K562 (cell line): ENCODE measurements around the gene ICAM3. TPM values are rescaled to one million over a fixed set of nuclear protein-coding genes. Genes with fewer than 3 reads are reported as not detected.

Source experiments
- CBX1 ChIP-seq: sonication (generic); IDR thresholded peaks from 2 replicates; pipeline ENCODE4 v1.6.1; 2016; ENCODE audit warnings: antibody characterized with exemption, low read depth, mild to moderate bottlenecking
- CREM ChIP-seq: IDR thresholded peaks from 2 replicates; pipeline ENCODE4 v1.6.1; 2014; ENCODE audit warnings: antibody characterized with exemption, low read depth
- EP400 ChIP-seq: fragments of 450-650 bp; IDR thresholded peaks from 2 replicates; pipeline ENCODE4 v1.6.1; 2017; ENCODE audit warnings: antibody characterized with exemption, mild to moderate bottlenecking, moderate library complexity
- ETS2 ChIP-seq: IDR thresholded peaks from 2 replicates; pipeline ENCODE4 v1.6.1; 2016; ENCODE audit warnings: borderline replicate concordance, missing genetic modification characterization, mild to moderate bottlenecking, moderate library complexity, missing compliant biosample characterization; ENCODE audit not compliant: poor library complexity, severe bottlenecking
- HDAC2 ChIP-seq: fragments of 450-650 bp; IDR thresholded peaks from 2 replicates; pipeline ENCODE4 v1.6.1; 2016; ENCODE audit warnings: mild to moderate bottlenecking
- KDM5B ChIP-seq: fragments of 200-600 bp; sonication (generic); IDR thresholded peaks from 2 replicates; pipeline ENCODE4 v1.6.1; 2012; ENCODE audit warnings: low read depth, mild to moderate bottlenecking, moderate library complexity, low read length, control low read depth, inconsistent platforms; ENCODE audit not compliant: insufficient replicate concordance
- KLF13 ChIP-seq: fragments of 450-650 bp; IDR thresholded peaks from 2 replicates; pipeline ENCODE4 v1.6.1; 2016; ENCODE audit warnings: missing genetic modification characterization, low read depth, mild to moderate bottlenecking, missing compliant biosample characterization, moderate library complexity, borderline replicate concordance
- MAFF ChIP-seq: IDR thresholded peaks from 2 replicates; pipeline ENCODE4 v1.6.1; 2012; ENCODE audit warnings: low read length, improper control_type of control experiment
- NR2C2 ChIP-seq, 2 experiments: fragments of 200-800 bp in 1 of 2; sonication (Bioruptor generic) in 1 of 2; sonication (generic) in 1 of 2; formaldehyde crosslinking in 1 of 2; IDR thresholded peaks; 2 replicates each; pipeline versions ENCODE4 v1.6.1 to v1.8.0; 2016 to 2022; ENCODE audit warnings: mild to moderate bottlenecking in 1 of 2, missing compliant biosample characterization in 1 of 2, missing genetic modification characterization in 1 of 2, missing genetic modification reagents in 1 of 2
- NUFIP1 ChIP-seq: fragments of 450-650 bp; IDR thresholded peaks from 2 replicates; pipeline ENCODE4 v1.6.1; 2018; ENCODE audit not compliant: partially characterized antibody
- POLR2A ChIP-seq: fragments of 450-650 bp; conservative IDR thresholded peaks from 2 replicates; pipeline ENCODE4 v1.6.1; 2016
- SRSF7 ChIP-seq: fragments of 200-400 bp; formaldehyde crosslinking; optimal IDR thresholded peaks from 2 replicates; pipeline ENCODE3; 2017; ENCODE audit warnings: mild to moderate bottlenecking, low read depth, low read length
- ZSCAN29 ChIP-seq: fragments of 450-650 bp; IDR thresholded peaks from 2 replicates; pipeline ENCODE4 v1.6.1; 2017
- polyA plus RNA-seq, 8 experiments: library from polyadenylated mRNA; depleted of rRNA in 4 of 8; stranded (reverse) in 5 of 8; unstranded in 3 of 8; fragments of >200 nt; fragmentation: Nextera tagmentation in 2 of 8; fragmentation: Illumina TruSeq in 1 of 8; extraction: Ambion mirVana in 2 of 8; extraction: Trizol in 1 of 8; gene quantifications; 2 replicates each; pipeline versions ENCODE4 v1.2.1 to v1.2.3, GENCODE V29; 2011 to 2014; ENCODE audit warnings: inconsistent platforms in 1 of 8, missing spikeins in 1 of 8
- total RNA-seq, 7 experiments: library from RNA; depleted of rRNA in 6 of 7; stranded (reverse); fragments of >200 nt in 6 of 7; fragmentation: Illumina TruSeq in 2 of 7; extraction: Trizol in 2 of 7; gene quantifications; 2 replicates each; pipeline versions ENCODE4 v1.2.1 to v1.2.3, GENCODE V29; 2011 to 2021; ENCODE audit warnings: low replicate concordance in 1 of 7
- TF ChIP-seq, protein P1 (sequence below): sonication (generic); formaldehyde crosslinking; IDR thresholded peaks from 2 replicates; pipeline ENCODE4 v1.8.0; 2022; ENCODE audit warnings: missing genetic modification reagents, mild to moderate bottlenecking, borderline replicate concordance
- TF ChIP-seq, protein P2 (sequence below): sonication (generic); formaldehyde crosslinking; IDR thresholded peaks from 2 replicates; pipeline ENCODE4 v1.9.0; 2022; ENCODE audit warnings: mild to moderate bottlenecking, missing genetic modification reagents
- TF ChIP-seq, protein P3 (sequence below): fragments of 450-650 bp; IDR thresholded peaks from 2 replicates; pipeline ENCODE4 v1.7.1; 2018; ENCODE audit warnings: mild to moderate bottlenecking, low read depth; ENCODE audit not compliant: partially characterized antibody
- TF ChIP-seq, protein P4 (sequence below): sonication (generic); formaldehyde crosslinking; IDR thresholded peaks from 2 replicates; pipeline ENCODE4 v1.8.0; 2022; ENCODE audit warnings: missing genetic modification reagents, mild to moderate bottlenecking, moderate library complexity, borderline replicate concordance
- TF ChIP-seq, protein P5 (sequence below): fragments of 250-450 bp; sonication (Bioruptor Pico); IDR thresholded peaks from 2 replicates; pipeline ENCODE4 v1.9.0; 2021; ENCODE audit warnings: mild to moderate bottlenecking
- TF ChIP-seq, protein P6 (sequence below): sonication (generic); formaldehyde crosslinking; IDR thresholded peaks from 2 replicates; pipeline ENCODE4 v1.8.0; 2022; ENCODE audit warnings: missing genetic modification reagents, mild to moderate bottlenecking, borderline replicate concordance

The ICAM3 gene
- total and polyA plus RNA-seq, 9 of the 15 experiments (the other 6 are each of a cell fraction or from before 2014, with no cell fraction given) = 6.5 to 39.5 (median 24.2) TPM

DNA sequence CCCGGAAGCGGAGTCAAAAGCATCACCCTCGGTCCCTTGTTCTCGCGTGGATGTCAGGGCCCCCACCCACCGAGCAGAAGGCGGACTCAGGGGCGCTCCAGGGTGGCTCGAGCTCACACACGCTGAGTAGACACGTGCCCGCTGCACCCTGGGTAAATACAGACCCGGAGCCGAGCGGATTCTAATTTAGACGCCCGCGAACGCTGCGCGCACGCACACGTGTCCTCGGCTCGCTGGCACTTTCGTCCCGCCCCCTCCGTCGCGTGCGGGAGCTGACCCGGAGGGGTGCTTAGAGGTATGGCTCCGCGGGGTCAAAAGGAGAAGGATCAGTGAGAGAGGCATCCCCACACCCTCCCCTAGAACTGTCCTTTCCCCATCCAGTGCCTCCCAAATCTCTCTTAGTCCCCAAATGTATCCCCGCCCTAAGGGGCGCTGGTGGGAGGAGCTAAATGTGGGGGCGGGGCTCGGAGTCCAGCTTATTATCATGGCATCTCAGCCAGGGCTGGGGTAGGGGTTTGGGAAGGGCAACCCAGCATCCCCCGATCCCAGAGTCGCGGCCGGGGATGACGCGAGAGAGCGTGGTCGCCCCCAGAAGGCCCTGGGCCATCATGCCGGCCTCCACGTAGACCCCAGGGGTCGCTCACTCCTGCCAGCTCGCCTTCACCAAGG, 50.1 kb downstream of the ICAM3 start (continued):
- TF ChIP-seq, protein P1, sequence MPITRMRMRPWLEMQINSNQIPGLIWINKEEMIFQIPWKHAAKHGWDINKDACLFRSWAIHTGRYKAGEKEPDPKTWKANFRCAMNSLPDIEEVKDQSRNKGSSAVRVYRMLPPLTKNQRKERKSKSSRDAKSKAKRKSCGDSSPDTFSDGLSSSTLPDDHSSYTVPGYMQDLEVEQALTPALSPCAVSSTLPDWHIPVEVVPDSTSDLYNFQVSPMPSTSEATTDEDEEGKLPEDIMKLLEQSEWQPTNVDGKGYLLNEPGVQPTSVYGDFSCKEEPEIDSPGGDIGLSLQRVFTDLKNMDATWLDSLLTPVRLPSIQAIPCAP (CRISPR knock-in tag) = no peak
- TF ChIP-seq, protein P2, sequence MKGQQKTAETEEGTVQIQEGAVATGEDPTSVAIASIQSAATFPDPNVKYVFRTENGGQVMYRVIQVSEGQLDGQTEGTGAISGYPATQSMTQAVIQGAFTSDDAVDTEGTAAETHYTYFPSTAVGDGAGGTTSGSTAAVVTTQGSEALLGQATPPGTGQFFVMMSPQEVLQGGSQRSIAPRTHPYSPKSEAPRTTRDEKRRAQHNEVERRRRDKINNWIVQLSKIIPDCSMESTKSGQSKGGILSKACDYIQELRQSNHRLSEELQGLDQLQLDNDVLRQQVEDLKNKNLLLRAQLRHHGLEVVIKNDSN (CRISPR knock-in tag) = peak; percentile 91
- TF ChIP-seq KDM5B (peak; percentile 4), ETS2 (no peak), HDAC2 (0 out of 2 replicates have a peak, but pooled peaks have one; percentile 42), CBX1 (0 out of 2 replicates have a peak, but pooled peaks have one; percentile 37), SRSF7 (no peak), ZSCAN29 (peak; percentile 68; the same call in 1 of the 2 replicates), CREM (peak; percentile 93), POLR2A (peak; percentile 73), MAFF (no peak), EP400 (peak; percentile 90), KLF13 (peak; percentile 86), NR2C2 (CRISPR knock-in tag; IDR thresholded peaks at IDR 0.05) (no peak; the same call in 1 of the 2 replicates), NR2C2 (tag; IDR thresholded peaks at IDR 0.05) (peak; percentile 77), NUFIP1 (no peak)
- TF ChIP-seq, protein P3, sequence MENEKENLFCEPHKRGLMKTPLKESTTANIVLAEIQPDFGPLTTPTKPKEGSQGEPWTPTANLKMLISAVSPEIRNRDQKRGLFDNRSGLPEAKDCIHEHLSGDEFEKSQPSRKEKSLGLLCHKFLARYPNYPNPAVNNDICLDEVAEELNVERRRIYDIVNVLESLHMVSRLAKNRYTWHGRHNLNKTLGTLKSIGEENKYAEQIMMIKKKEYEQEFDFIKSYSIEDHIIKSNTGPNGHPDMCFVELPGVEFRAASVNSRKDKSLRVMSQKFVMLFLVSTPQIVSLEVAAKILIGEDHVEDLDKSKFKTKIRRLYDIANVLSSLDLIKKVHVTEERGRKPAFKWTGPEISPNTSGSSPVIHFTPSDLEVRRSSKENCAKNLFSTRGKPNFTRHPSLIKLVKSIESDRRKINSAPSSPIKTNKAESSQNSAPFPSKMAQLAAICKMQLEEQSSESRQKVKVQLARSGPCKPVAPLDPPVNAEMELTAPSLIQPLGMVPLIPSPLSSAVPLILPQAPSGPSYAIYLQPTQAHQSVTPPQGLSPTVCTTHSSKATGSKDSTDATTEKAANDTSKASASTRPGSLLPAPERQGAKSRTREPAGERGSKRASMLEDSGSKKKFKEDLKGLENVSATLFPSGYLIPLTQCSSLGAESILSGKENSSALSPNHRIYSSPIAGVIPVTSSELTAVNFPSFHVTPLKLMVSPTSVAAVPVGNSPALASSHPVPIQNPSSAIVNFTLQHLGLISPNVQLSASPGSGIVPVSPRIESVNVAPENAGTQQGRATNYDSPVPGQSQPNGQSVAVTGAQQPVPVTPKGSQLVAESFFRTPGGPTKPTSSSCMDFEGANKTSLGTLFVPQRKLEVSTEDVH = peak; percentile 53
- TF ChIP-seq, protein P4, sequence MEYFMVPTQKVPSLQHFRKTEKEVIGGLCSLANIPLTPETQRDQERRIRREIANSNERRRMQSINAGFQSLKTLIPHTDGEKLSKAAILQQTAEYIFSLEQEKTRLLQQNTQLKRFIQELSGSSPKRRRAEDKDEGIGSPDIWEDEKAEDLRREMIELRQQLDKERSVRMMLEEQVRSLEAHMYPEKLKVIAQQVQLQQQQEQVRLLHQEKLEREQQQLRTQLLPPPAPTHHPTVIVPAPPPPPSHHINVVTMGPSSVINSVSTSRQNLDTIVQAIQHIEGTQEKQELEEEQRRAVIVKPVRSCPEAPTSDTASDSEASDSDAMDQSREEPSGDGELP (CRISPR knock-in tag) = peak; percentile 70; the same call in 1 of the 2 replicates
- TF ChIP-seq, protein P5, sequence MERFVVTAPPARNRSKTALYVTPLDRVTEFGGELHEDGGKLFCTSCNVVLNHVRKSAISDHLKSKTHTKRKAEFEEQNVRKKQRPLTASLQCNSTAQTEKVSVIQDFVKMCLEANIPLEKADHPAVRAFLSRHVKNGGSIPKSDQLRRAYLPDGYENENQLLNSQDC (CRISPR knock-in tag) = 0 out of 2 replicates have a peak, but pooled peaks have one; percentile 2
- TF ChIP-seq, protein P6, sequence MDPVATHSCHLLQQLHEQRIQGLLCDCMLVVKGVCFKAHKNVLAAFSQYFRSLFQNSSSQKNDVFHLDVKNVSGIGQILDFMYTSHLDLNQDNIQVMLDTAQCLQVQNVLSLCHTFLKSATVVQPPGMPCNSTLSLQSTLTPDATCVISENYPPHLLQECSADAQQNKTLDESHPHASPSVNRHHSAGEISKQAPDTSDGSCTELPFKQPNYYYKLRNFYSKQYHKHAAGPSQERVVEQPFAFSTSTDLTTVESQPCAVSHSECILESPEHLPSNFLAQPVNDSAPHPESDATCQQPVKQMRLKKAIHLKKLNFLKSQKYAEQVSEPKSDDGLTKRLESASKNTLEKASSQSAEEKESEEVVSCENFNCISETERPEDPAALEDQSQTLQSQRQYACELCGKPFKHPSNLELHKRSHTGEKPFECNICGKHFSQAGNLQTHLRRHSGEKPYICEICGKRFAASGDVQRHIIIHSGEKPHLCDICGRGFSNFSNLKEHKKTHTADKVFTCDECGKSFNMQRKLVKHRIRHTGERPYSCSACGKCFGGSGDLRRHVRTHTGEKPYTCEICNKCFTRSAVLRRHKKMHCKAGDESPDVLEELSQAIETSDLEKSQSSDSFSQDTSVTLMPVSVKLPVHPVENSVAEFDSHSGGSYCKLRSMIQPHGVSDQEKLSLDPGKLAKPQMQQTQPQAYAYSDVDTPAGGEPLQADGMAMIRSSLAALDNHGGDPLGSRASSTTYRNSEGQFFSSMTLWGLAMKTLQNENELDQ (CRISPR knock-in tag) = no peak
